ENCODE results near the gene PAAF1.

The PAAF1 gene

DNA sequence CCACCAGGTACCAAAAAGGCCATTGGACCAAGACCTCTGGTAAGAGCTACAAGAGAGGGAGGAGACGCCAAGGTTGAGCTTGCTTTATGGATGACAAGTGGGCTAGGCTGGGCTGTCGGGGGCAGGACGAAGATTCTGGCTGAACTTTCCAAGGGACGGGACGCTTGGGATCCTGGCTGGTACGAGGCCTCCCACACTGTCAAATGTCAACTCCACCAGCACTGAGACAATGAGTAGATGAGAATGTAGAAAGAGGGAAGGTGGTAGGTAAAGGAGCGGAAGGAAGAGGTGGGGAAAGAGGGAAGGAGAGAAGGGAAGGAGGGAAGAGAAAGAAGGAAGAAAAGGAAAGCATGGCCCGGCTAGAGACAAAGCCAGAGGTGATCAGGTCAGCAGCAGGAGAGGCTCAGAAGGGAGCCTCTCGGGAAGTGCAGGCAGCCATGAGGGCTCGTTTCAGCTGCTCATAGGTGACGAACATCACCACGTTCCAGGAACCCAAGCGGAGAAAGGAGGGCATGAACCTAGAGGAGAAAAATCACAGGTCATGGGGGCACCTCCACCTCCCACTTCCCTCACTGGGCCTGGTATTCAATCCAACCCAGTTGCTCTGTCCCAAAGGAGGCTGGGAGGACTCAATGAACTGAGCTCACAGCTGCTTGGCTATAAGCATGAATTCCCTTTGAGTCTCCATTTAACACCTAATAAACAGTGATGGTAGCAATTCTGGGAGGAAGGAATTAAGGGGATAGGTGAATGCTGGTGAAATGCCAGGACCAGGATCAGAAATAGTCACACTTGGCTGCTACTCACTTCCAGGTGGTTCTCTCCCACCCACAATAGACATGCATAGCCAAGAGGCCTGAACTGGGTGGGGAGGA, 98.0 kb downstream of the PAAF1 start:
- no peak for DNase-seq

DNA sequence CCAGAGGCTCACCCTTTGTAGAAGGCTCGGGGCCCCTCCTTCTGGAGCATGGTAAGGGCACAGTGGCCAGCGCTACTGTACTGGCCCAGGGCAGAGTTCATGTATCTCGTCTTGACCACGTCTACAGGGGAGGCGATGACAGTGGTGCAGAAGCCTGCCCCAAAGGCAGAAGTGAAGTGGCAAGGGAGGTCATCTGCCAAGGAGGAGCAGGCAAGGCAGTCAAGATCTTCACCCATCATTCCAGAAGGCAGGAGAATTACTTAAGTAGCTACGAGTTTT, 98.6 kb downstream of the PAAF1 start:
- DNase-seq: no peak

DNA sequence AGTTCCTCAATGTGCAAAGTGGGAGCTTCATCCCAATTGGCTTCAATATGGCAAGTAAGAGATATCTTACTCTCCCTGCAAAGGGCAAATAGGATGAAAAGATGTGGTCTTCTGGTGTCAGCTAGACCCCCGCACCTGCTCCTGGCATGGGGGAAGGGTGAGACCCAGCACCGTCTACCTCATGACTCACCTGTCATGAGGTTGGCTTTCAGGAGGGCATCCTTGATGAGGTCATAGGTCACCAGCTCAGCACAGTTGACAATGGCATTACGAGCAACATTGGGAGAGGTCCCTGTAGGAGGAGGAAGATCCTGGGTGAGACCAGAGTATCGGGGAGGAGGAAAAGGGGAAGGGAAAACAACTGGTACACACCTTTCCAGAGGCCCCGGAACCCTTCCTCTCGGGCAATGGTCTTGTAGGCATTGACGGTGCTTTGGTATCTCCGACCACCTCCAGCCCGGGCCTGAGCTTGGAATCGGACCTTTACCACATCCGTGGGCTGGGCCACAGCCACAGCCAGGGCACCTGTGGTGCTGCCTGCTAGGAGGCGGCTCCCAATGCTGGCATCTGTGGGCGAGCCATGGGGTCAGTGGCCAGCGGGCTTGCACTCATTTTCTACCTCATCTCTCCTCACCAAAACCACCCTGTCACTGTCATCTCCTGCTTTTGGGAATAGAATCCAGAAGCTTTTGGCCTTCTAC, 99.8 kb downstream of the PAAF1 start:
- no peak for DNase-seq

DNA sequence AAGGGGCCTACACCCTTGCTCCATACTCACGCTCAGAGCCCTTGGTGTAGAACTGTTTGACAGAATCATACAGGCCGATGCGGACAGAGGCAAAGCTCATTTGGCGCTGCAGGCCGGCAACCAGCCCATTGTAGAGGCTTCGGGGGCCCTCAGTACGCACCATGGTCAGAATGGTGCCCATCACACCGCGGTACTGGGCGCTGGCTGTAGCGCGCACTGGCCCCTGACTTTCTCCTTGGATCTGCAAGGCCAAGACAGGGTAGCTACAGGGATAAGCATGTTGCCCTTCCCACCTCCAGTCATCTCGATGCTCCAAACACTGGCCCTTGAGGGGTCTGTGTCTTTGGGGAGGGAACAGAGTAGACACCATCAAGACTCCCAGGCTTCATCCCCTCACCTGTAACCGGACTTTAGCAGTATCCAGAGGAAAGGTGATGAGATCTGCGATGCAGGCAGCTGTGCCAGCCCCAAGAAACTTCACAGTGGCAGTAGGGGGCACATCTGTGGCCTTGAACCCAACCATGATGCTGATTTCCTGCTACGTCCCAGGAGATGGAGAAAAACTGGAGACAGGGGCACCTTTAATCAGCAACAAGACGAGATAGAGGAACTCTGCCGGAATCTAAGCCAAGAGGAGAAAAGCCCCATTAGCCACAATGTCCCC, 101.2 kb downstream of the PAAF1 start:
- no peak for DNase-seq

DNA sequence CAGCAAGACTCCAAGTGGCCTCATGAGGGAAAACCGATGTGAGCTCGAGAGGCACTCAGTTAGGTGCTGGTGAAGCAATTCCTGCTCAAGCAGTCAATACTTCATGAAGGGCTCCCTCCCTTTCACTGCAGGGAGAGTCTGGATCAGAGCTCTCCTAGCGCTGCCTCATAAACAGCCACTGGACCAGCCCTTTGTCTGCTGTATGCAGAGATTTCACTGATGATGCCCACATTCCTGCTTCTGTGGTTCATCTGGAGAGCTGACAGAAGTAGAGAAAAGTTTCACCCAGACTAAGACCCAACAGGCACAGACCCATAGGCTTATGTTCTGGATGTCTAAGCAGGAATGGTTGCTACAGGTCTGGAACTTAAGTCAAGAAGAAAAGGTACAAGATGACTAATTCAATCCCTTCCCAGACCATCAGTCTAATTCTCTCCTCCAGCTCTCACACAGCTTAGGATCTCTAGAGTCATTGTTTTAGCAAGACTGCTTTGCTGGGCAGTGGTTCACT, 101.8 kb downstream of the PAAF1 start:
- no peak for DNase-seq

DNA sequence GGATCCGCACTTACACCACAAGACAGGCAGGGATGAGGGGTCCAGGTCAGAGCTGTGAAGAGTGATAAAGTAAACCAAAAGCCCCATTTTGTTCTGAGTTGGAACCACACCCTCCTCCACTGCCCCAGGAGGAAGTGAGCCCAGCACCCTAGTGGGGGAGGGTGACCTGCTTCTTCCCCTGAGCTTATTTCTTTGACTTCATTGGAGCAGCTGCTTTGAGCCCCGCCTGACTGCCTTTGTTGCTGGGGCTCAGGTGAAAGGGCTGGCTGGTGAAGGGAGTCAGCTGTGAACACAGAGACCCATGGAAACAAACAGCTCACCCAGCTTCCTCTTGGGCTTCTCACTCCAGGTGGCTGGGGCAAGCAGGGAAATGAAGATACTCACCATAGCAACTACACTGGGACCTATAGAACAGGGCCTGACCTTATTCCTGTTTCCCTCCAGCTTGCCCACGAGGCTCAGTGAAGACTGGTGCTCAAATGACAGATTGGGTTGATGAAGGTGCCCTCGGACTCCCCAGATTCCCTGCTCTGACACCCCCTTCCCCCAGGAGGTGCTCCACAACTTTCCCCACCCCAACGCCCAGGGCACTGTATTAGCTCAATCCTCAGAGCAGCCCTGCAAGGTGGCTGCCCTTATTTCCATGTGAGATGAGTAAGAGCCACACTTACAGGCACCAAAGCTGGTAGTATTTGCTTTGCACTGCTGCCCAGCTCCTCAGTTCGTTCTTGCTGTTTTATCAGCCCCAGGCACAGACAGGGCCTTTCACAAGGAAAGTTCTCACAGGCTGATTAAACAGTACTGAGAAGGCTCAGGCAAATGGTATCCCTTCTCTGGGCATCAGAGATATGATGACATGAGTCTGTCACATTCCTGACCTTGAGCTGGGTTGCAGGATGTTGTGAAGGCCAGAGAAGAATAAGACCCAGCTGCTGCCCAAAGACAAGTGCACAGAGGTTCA, 103.5 kb downstream of the PAAF1 start:
- peak; percentile 10 for DNase-seq

Measured in NCI-H748 treated with DMSO at 0.1 percent for 48 hours (cell line).